Left lobe of liver (tissue), 2 donors: Measurements from ENCODE around the gene ACMSD. TPM values are rescaled to one million over a fixed set of nuclear protein-coding genes. Genes with fewer than 3 reads are reported as not detected.
"Not testable (repeated sequence)": the region's sequence is repeated elsewhere in the genome, so short reads cannot be mapped to it uniquely, and the experiment has no call there.

Experiments used
- ATAC-seq: fragments of 200-7000 bp; cut with Tn5 transposase; one replicate; pipeline ENCODE4 v1.9.1; 2020; ENCODE audit warnings: mild to moderate bottlenecking, moderate library complexity
- DNase-seq: peaks from one replicate; pipeline ENCODE4 v3.0.0-alpha.2; 2020; ENCODE audit warnings: low spot score
- total RNA-seq: library from RNA; stranded (reverse); gene quantifications from one replicate; pipeline ENCODE4 v1.2.1, GENCODE V29; 2021
- donor health status: DM: no; HTN: no; CAD: no; lungs with moderate emphysema.
- donor health status: DM: no; HTN: yes; CAD: no.

The ACMSD gene
- total RNA-seq, 1 donor from 2014 or later, result 123 TPM

GRCh38 chr2:134900151-134900550, 61.7 kb downstream of the ACMSD start:
- DNase-seq (no peak), ATAC-seq (no peak)

- ATAC-seq, DNase-seq: not testable (repeated sequence)
Measured at GRCh38 chr2:134903701-134904100, 65.3 kb downstream of the ACMSD start.

- no peak for ATAC-seq
- DNase-seq, result no peak
Measured at GRCh38 chr2:134905168-134905567, 66.8 kb downstream of the ACMSD start.

- no peak for ATAC-seq
Measured at GRCh38 chr2:134906726-134907125, 68.3 kb downstream of the ACMSD start.

GRCh38 chr2:134907441-134908116, 69.2 kb downstream of the ACMSD start:
- not testable (repeated sequence) for ATAC-seq, DNase-seq

More at GRCh38 chr2:134906726-134907125, 68.3 kb downstream of the ACMSD start:
- no peak for DNase-seq

- ATAC-seq (no peak), DNase-seq (no peak)
Measured at GRCh38 chr2:134910763-134911399, 72.5 kb downstream of the ACMSD start.

GRCh38 chr2:134911400-134911785, 73.0 kb downstream of the ACMSD start:
- DNase-seq (no peak), ATAC-seq (no peak)

GRCh38 chr2:134912361-134912760, 73.9 kb downstream of the ACMSD start:
- DNase-seq, result no peak
- ATAC-seq, result no peak

- no peak for ATAC-seq
- DNase-seq, result no peak
Measured at GRCh38 chr2:134917360-134917865, 79.0 kb downstream of the ACMSD start.

GRCh38 chr2:134917888-134918525, 79.6 kb downstream of the ACMSD start:
- ATAC-seq (peak; percentile 75), DNase-seq (no peak)

- DNase-seq, result peak; percentile 100
- ATAC-seq, result peak; percentile 86
Measured at GRCh38 chr2:134918526-134919340, 80.3 kb downstream of the ACMSD start, which contains the start of gene CCNT2. Gene CCNT2, plus strand, starts transcription at chr2:134918822. Its CDS starts 33 bp downstream, at chr2:134918855.

- DNase-seq, result peak; percentile 51
- peak; percentile 2 for ATAC-seq
Measured at GRCh38 chr2:134919341-134920210, 81.2 kb downstream of the ACMSD start.

GRCh38 chr2:134924912-134925311, 86.5 kb downstream of the ACMSD start:
- DNase-seq (no peak), ATAC-seq (peak; percentile 82)

GRCh38 chr2:134926231-134926931, 88.0 kb downstream of the ACMSD start:
- ATAC-seq (peak; percentile 23), DNase-seq (no peak)

- ATAC-seq (peak; percentile 23), DNase-seq (no peak)
Measured at GRCh38 chr2:134927195-134927594, 88.8 kb downstream of the ACMSD start.

- DNase-seq, result no peak
Measured at GRCh38 chr2:134932864-134933526, 94.6 kb downstream of the ACMSD start.

GRCh38 chr2:134933732-134934131, 95.3 kb downstream of the ACMSD start:
- DNase-seq (no peak), ATAC-seq (no peak)

More at GRCh38 chr2:134932864-134933526, 94.6 kb downstream of the ACMSD start:
- peak; percentile 69 for ATAC-seq

GRCh38 chr2:134934150-134934549, 95.7 kb downstream of the ACMSD start:
- ATAC-seq (peak; percentile 79), DNase-seq (no peak)

GRCh38 chr2:134934641-134935040, 96.2 kb downstream of the ACMSD start:
- DNase-seq (no peak), ATAC-seq (peak; percentile 56)
